Tibial nerve (tissue), 4 donors: ENCODE measurements around the gene SPOCK1. TPM values are rescaled to one million over a fixed set of nuclear protein-coding genes. Genes with fewer than 3 reads are reported as not detected.

Source experiments
- DNase-seq, 2 donors: peaks; one replicate each; pipeline ENCODE4 v3.0.0-alpha.2; 2019; ENCODE audit warnings: low spot score in 2 of 2
- H3K27ac ChIP-seq, 4 donors: fragments of 200-600 bp; sonication (generic) in 3 of 4; one replicate each; pipeline ENCODE4 v1.5.1; 2017 to 2019; ENCODE audit warnings: mild to moderate bottlenecking in 1 of 4
- H3K27me3 ChIP-seq, 2 donors: fragments of 200-600 bp; sonication (generic) in 1 of 2; one replicate each; pipeline versions ENCODE4 v1.5.1 to v1.6.0; 2017 to 2019
- H3K36me3 ChIP-seq, 3 donors: fragments of 200-600 bp; sonication (generic); one replicate each; pipeline ENCODE4 v1.5.1; 2018 to 2019
- H3K4me1 ChIP-seq, 4 donors: fragments of 200-600 bp; sonication (generic) in 3 of 4; one replicate each; pipeline ENCODE4 v1.5.1; 2017 to 2019
- H3K4me3 ChIP-seq, 4 donors: fragments of 200-600 bp; sonication (generic) in 3 of 4; one replicate each; pipeline ENCODE4 v1.5.1; 2017 to 2019; ENCODE audit warnings: mild to moderate bottlenecking in 1 of 4, moderate library complexity in 1 of 4
- H3K9me3 ChIP-seq, 4 donors: fragments of 200-600 bp; sonication (generic) in 3 of 4; one replicate each; pipeline ENCODE4 v1.5.1; 2017 to 2019
- CTCF ChIP-seq, 5 experiments: fragments of 200-600 bp in 3 of 5; fragments of 450-650 bp in 2 of 5; sonication (generic) in 3 of 5; IDR thresholded peaks; one replicate each; pipeline ENCODE4 v1.5.1; 2016 to 2019; ENCODE audit warnings: antibody characterized with exemption in 5 of 5, mild to moderate bottlenecking in 3 of 5, moderate library complexity in 2 of 5
- EP300 ChIP-seq, 2 donors: sonication (generic); formaldehyde crosslinking; IDR thresholded peaks; one replicate each; pipeline ENCODE4 v1.6.1; 2017; ENCODE audit warnings: antibody characterized with exemption in 2 of 2, mild to moderate bottlenecking in 1 of 2
- POLR2A ChIP-seq, 2 donors: fragments of 450-650 bp; IDR thresholded peaks; one replicate each; pipeline ENCODE4 v1.6.1; 2017; ENCODE audit warnings: antibody characterized with exemption in 2 of 2, mild to moderate bottlenecking in 2 of 2, moderate library complexity in 2 of 2
- WGBS, 2 donors: methylation state at CpG; one replicate each; pipeline ENCODE4 v1.1.5; 2018; 5-methylcytosine and 5-hydroxymethylcytosine counted together
- total RNA-seq, 4 donors: library from RNA; depleted of rRNA; stranded (reverse); fragments of >200 nt; gene quantifications; one replicate each; pipeline ENCODE4 v1.1.0, GENCODE V29; 2016

Gene SPOCK1
- total RNA-seq, 4 donors from 2014 or later = 39.8 to 119 (median 73.1) TPM

DNA sequence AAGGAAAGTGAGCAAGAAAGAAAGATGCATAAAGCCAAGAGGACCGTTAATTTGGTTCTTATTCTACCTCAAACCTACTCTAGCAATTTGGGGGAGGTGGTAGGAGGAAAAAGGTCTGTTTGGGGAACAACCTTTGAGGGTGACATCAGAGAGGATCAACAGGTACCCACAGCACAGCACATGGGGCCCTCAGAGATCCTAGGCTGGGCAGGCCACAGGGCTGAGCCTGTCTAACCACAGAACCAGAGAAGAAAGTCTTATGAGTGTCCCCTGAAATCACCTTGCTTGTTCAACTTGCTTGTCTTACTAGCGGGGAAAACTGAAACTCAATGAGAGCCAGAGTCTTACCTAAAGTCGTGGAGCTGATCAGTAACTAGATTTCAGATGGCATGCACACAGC is 385.2 kb downstream of the SPOCK1 start:
- no peak overlapping the region for H3K27ac ChIP-seq
- H3K9me3 ChIP-seq = no peaks in the 10 kb centered on the region
- no peak for DNase-seq
- no peaks in the 10 kb centered on the region for H3K27me3 ChIP-seq
- WGBS, 2 donors = 58 to 60% methylated on average over 3 of the region's 3 CpGs
- no peak for TF ChIP-seq EP300 (IDR thresholded peaks at IDR 0.05)
- no peak for TF ChIP-seq POLR2A (IDR thresholded peaks at IDR 0.05)
- no peak for TF ChIP-seq CTCF (IDR thresholded peaks at IDR 0.05)
- no peaks in the 10 kb centered on the region for H3K36me3 ChIP-seq
- H3K4me3 ChIP-seq = no peak overlapping the region
- H3K4me1 ChIP-seq = no peaks in the 10 kb centered on the region

GRCh38 chr5:137113161-137113560 is 386.0 kb downstream of the SPOCK1 start:
- Histone ChIP-seq H3K27me3 (no peaks in the 10 kb centered on the region), H3K4me1 (no peaks in the 10 kb centered on the region), H3K27ac (no peak overlapping the region), H3K9me3 (no peaks in the 10 kb centered on the region), H3K36me3 (no peaks in the 10 kb centered on the region), H3K4me3 (no peak overlapping the region)
- 76 to 84% methylated on average over 7 of the region's 7 CpGs for WGBS, 2 donors
- TF ChIP-seq CTCF (IDR thresholded peaks at IDR 0.05) = no peak
- TF ChIP-seq EP300 (IDR thresholded peaks at IDR 0.05) = no peak
- TF ChIP-seq POLR2A (IDR thresholded peaks at IDR 0.05) = no peak
- DNase-seq = no peak

- H3K36me3 ChIP-seq = no peaks in the 10 kb centered on the region
- DNase-seq = no peak
- H3K4me3 ChIP-seq = no peak overlapping the region
- WGBS, 2 donors = 58 to 63% methylated on average over 11 of the region's 11 CpGs
- H3K27me3 ChIP-seq = no peaks in the 10 kb centered on the region
- H3K9me3 ChIP-seq = no peaks in the 10 kb centered on the region
- H3K27ac ChIP-seq = no peak overlapping the region
- H3K4me1 ChIP-seq = no peaks in the 10 kb centered on the region
- no peak for TF ChIP-seq EP300 (IDR thresholded peaks at IDR 0.05)
- no peak for TF ChIP-seq CTCF (IDR thresholded peaks at IDR 0.05)
- no peak for TF ChIP-seq POLR2A (IDR thresholded peaks at IDR 0.05)
Observed at GRCh38 chr5:137105351-137106035, 393.6 kb downstream of the SPOCK1 start.

DNA sequence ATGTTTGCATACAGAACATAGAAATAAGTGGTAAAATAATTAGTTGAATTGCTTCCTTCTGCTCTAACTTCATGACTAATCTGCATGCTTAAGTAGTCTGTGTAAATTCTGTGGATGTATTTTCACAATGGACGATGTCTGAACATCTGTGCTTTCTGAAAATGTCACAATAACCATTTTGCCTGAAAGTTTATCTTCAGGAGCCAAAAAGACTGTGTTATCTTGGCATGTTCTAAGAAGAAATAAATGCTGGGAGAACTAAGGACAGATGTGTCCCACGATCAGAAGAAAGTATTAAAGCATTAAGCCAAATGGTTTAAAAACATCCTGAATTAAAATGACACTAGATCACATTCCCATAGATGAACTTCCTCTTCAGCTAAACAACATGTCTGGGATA is 397.6 kb downstream of the SPOCK1 start:
- Histone ChIP-seq H3K4me1 (no peaks in the 10 kb centered on the region), H3K27me3 (no peaks in the 10 kb centered on the region), H3K27ac (no peak overlapping the region), H3K36me3 (no peaks in the 10 kb centered on the region), H3K9me3 (no peaks in the 10 kb centered on the region), H3K4me3 (no peak overlapping the region)
- TF ChIP-seq EP300 (IDR thresholded peaks at IDR 0.05) (peak in 1 of 2 donors; percentile 12), CTCF (IDR thresholded peaks at IDR 0.05) (no peak)
- 26 to 34% methylated on average over 2 of the region's 2 CpGs for WGBS, 2 donors
- DNase-seq = no peak

- no peak for DNase-seq
- H3K4me1 ChIP-seq = no peaks in the 10 kb centered on the region
- no peaks in the 10 kb centered on the region for H3K36me3 ChIP-seq
- WGBS, 2 donors = 64 to 92% methylated on average over 3 of the region's 3 CpGs
- no peak overlapping the region for H3K27ac ChIP-seq
- no peak overlapping the region for H3K4me3 ChIP-seq
- TF ChIP-seq CTCF (IDR thresholded peaks at IDR 0.05) (no peak), POLR2A (IDR thresholded peaks at IDR 0.05) (no peak), EP300 (IDR thresholded peaks at IDR 0.05) (no peak)
- no peaks in the 10 kb centered on the region for H3K9me3 ChIP-seq
- no peaks in the 10 kb centered on the region for H3K27me3 ChIP-seq
Observed at GRCh38 chr5:137099651-137100050, 399.5 kb downstream of the SPOCK1 start.
